Measurements from ENCODE around the gene PRRT2.
"Not testable (repeated sequence)": the region's sequence is repeated elsewhere in the genome, so short reads cannot be mapped to it uniquely, and the experiment has no call there.

The PRRT2 gene

DNA sequence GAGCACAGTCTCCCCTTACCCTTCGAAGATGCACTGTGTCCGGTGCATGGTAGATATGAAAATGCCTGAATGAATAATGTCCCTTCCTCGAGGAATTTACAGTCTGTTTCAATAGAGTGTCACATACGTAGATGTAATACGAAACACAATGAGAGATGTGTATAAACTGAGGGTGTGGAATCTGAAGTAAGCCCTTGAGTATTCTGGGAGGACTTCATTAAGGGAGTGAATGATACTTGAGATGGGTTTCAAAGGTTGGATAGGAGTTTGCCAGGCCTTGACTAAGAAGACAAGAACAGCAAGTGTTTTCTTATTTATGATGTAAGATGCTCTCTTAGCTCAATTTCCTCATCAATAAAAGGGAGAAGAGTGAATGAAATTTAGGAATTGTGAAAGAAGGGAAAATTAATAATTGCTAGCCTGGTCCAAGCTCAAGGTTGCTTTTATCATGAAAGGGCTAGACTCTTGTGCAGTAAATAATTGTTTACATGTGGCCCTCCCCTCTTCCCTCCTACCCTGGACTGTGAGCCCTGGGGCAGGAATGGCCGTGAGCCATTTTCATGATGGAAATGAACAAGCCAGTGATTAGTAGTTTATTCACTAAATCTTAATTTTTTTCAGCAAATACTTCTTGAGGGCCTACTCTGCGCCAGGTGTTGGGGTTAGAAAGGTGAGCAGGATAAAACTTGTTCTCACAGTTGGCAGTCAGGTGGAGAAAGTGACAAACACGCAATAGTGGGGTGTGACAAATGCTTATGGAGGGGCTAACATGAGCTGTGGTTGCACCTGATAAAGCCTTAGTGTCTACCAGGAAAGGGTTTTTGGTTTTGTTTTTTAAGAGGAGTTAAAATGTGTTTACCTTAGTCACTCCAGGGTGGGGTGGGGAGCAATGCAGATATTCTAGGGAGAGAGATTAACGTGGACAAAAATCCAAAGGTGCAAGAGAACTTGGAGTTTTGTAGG is 19.9 kb upstream of the PRRT2 start:
- TF ChIP-seq, protein P1, sequence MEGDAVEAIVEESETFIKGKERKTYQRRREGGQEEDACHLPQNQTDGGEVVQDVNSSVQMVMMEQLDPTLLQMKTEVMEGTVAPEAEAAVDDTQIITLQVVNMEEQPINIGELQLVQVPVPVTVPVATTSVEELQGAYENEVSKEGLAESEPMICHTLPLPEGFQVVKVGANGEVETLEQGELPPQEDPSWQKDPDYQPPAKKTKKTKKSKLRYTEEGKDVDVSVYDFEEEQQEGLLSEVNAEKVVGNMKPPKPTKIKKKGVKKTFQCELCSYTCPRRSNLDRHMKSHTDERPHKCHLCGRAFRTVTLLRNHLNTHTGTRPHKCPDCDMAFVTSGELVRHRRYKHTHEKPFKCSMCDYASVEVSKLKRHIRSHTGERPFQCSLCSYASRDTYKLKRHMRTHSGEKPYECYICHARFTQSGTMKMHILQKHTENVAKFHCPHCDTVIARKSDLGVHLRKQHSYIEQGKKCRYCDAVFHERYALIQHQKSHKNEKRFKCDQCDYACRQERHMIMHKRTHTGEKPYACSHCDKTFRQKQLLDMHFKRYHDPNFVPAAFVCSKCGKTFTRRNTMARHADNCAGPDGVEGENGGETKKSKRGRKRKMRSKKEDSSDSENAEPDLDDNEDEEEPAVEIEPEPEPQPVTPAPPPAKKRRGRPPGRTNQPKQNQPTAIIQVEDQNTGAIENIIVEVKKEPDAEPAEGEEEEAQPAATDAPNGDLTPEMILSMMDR (IDR thresholded peaks at IDR 0.05; ENCODE audit: borderline replicate concordance, control extremely low read depth, extremely low read depth, insufficient read depth, missing control alignments), result no peak
- no peak for DNase-seq (ENCODE audit: low spot score)
- in situ Hi-C loops (cut with MboI; ENCODE audit: low sequenced_read_pairs, unreplicated experiment), result no loop called here

GRCh38 chr16:29793153-29793552 is 18.8 kb upstream of the PRRT2 start:
- in situ Hi-C loops (cut with MboI; ENCODE audit: low sequenced_read_pairs, unreplicated experiment); DNase-seq (ENCODE audit: low spot score): not testable (repeated sequence)

DNA sequence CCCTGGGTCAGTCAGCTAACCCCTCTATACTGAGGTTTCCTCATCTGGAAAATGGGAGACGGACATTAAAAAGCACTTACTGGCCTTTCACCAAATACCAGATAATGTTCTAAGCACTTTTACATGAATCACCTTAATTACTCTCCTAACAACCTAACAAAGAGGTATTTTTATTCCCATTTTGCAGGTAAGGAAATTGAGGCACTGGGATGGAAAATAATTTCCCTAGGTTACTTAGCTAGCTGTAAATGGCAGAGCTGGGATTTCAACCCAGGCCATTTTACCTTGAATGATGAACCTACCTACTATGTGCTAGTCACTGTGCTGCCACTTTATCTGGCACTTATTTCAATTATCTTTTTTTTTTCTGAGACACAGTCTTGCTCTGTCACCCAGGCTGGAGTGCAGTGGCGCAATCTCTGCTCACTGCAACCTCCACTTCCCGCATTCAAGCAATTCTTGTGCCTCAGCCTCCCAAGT is 17.7 kb upstream of the PRRT2 start:
- in situ Hi-C loops (cut with MboI; ENCODE audit: low sequenced_read_pairs, unreplicated experiment), result no loop called here
- TF ChIP-seq, protein P1 (IDR thresholded peaks at IDR 0.05; ENCODE audit: borderline replicate concordance, control extremely low read depth, extremely low read depth, insufficient read depth, missing control alignments), result no peak
- no peak for DNase-seq (ENCODE audit: low spot score)

- in situ Hi-C loops (cut with MboI; ENCODE audit: low sequenced_read_pairs, unreplicated experiment), result no loop called here
- TF ChIP-seq, protein P1 (IDR thresholded peaks at IDR 0.05; ENCODE audit: borderline replicate concordance, control extremely low read depth, extremely low read depth, insufficient read depth, missing control alignments), result no peak
- no peak for DNase-seq (ENCODE audit: low spot score)
These were observed 9.5 kb upstream of the PRRT2 start for GRCh38 chr16:29802416-29802935.

DNA sequence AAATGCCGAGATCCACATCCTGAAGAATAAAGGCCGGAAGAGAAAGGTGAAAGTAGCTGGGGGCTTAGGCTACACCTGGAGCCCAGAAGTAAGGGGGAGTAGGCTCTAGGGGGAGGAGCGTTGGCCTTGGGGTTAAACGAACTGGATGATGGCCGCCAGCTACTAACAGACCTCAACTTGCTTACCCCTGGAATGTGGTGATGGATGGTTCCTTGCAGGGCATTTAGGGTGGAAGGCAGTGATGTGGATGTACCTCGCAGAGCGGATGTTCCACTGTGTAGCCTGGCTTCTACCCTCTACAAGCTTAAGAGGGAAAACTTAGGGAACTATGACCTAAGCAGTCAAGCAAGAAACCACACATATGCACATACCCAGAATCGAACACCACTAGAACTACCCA is 8.0 kb upstream of the PRRT2 start:
- TF ChIP-seq, protein P1 (IDR thresholded peaks at IDR 0.05; ENCODE audit: borderline replicate concordance, control extremely low read depth, extremely low read depth, insufficient read depth, missing control alignments), result no peak
- in situ Hi-C loops (cut with MboI; ENCODE audit: low sequenced_read_pairs, unreplicated experiment), result no loop called here

GRCh38 chr16:29804455-29805231 is 7.3 kb upstream of the PRRT2 start:
- TF ChIP-seq, protein P1 (IDR thresholded peaks at IDR 0.05; ENCODE audit: borderline replicate concordance, control extremely low read depth, extremely low read depth, insufficient read depth, missing control alignments), result no peak
- DNase-seq (ENCODE audit: low spot score), result no peak
- in situ Hi-C loops (cut with MboI; ENCODE audit: low sequenced_read_pairs, unreplicated experiment), result no loop called here

More for the DNA sequence above, 8.0 kb upstream of the PRRT2 start:
- DNase-seq (ENCODE audit: low spot score), result no peak

Data from GM13976 (cell line).